HepG2 (cell line): ENCODE measurements around the gene RBM19. TPM values are rescaled to one million over a fixed set of nuclear protein-coding genes. Genes with fewer than 3 reads are reported as not detected.

Experiments
- ATAC-seq: fragments of 200-7000 bp; cut with Tn5 transposase; 3 replicates; pipeline ENCODE4 v1.9.1; 2020; ENCODE audit warnings: mild to moderate bottlenecking, moderate library complexity
- BruUV-seq: library from RNA; stranded (reverse); fragments of 400-500 nt; replicated peaks from 2 replicates; lab custom pipeline; 2021; lab: Mats Ljungman, UMichigan
- CTCF ChIA-PET: fragments of 300-600 bp; formaldehyde crosslinking; extraction: SDS; loops from one replicate; lab custom pipeline; 2021; ENCODE audit warnings: low total read pairs, inconsistent platforms, low intra/inter-chr PET ratio; lab: Yijun Ruan, JAX
- POLR2A ChIA-PET: fragments of 350-600 bp; sonication (Branson Sonifier 250); formaldehyde crosslinking; loops from one replicate; lab custom pipeline; 2020; ENCODE audit warnings: antibody characterized with exemption, inconsistent platforms; lab: Yijun Ruan, JAX
- DNase-seq: peaks from one replicate; pipeline ENCODE4 v3.0.0-alpha.2; 2015; ENCODE audit warnings: low spot score
- FAIRE-seq: peaks from 3 replicates; lab custom pipeline; 2011; peaks lifted over from hg19 to GRCh38; lab: Jason Lieb, UNC
- H2AFZ ChIP-seq: one replicate; pipeline ENCODE4 v1.6.1; 2011; ENCODE audit warnings: low read length, inconsistent platforms
- H3K27ac ChIP-seq: fragments of 300-600 bp; 3 replicates; pipeline ENCODE4 v1.8.0; 2011; ENCODE audit warnings: mixed run types, mild to moderate bottlenecking, mixed read lengths, low read length, inconsistent platforms; ENCODE audit not compliant: insufficient read depth; ENCODE audit errors: extremely low read length
- H3K27me3 ChIP-seq, 2 experiments: fragments of 200-600 bp in 1 of 2; 2 replicates in 1 of 2; 3 replicates in 1 of 2; pipeline versions ENCODE4 v1.6.0 to v1.8.0; 2011; ENCODE audit warnings: low read length in 2 of 2, mild to moderate bottlenecking in 2 of 2, moderate library complexity in 2 of 2, inconsistent platforms in 1 of 2; ENCODE audit not compliant: insufficient read depth in 2 of 2, control insufficient read depth in 1 of 2
- H3K36me3 ChIP-seq, 2 experiments: fragments of 200-600 bp in 1 of 2; replicated peaks in 1 of 2; 2 replicates in 1 of 2; 3 replicates in 1 of 2; pipeline versions ENCODE4 v1.5.1 to v1.8.0; 2011; ENCODE audit warnings: low read length in 2 of 2, inconsistent platforms in 1 of 2; ENCODE audit not compliant: insufficient read depth in 2 of 2, control insufficient read depth in 1 of 2
- H3K4me1 ChIP-seq: 2 replicates; pipeline ENCODE4 v1.5.1; 2012; ENCODE audit warnings: low read length, inconsistent platforms; ENCODE audit not compliant: insufficient read depth
- H3K4me2 ChIP-seq: 2 replicates; pipeline ENCODE4 v1.6.0; 2011; ENCODE audit warnings: low read depth, low read length, inconsistent platforms
- H3K4me3 ChIP-seq, 3 experiments: fragments of 200-600 bp in 1 of 3; sonication (generic), shearing (Covaris generic) in 1 of 3; replicated peaks in 1 of 3; 2 replicates each; pipeline ENCODE4 v1.5.1; 2011 to 2016; ENCODE audit warnings: low read length in 3 of 3, inconsistent platforms in 2 of 3, low read depth in 2 of 3, mild to moderate bottlenecking in 2 of 3, control low read depth in 1 of 3, mixed read lengths in 1 of 3; ENCODE audit not compliant: insufficient read depth in 1 of 3
- H3K79me2 ChIP-seq: one replicate; pipeline ENCODE4 v1.6.1; 2011; ENCODE audit warnings: low read length, inconsistent platforms; ENCODE audit not compliant: insufficient read depth
- H3K9ac ChIP-seq: 2 replicates; pipeline ENCODE4 v1.6.0; 2011; ENCODE audit warnings: mild to moderate bottlenecking, low read depth, low read length, inconsistent platforms; ENCODE audit not compliant: insufficient read depth
- H3K9me3 ChIP-seq: 2 replicates; pipeline ENCODE4 v1.5.1; 2012; ENCODE audit warnings: mild to moderate bottlenecking, low read length
- H4K20me1 ChIP-seq: 2 replicates; pipeline ENCODE4 v1.6.0; 2011; ENCODE audit warnings: inconsistent platforms, mild to moderate bottlenecking, low read length, moderate library complexity; ENCODE audit not compliant: insufficient read depth
- MAF1 ChIP-seq: sonication (generic); formaldehyde crosslinking; IDR thresholded peaks from 2 replicates; pipeline ENCODE4 v1.5.0; 2020; ENCODE audit warnings: missing genetic modification reagents, borderline replicate concordance
- MBNL3 ChIP-seq: fragments of 250-450 bp; sonication (Bioruptor Pico); conservative IDR thresholded peaks from 2 replicates; pipeline ENCODE4 v1.8.0; 2022; ENCODE audit warnings: mild to moderate bottlenecking, inconsistent platforms
- RELA ChIP-seq: sonication (generic); formaldehyde crosslinking; IDR thresholded peaks from 2 replicates; pipeline ENCODE4 v1.4.0; 2020; ENCODE audit warnings: missing genetic modification reagents
- ZBTB42 ChIP-seq: sonication (generic); formaldehyde crosslinking; IDR thresholded peaks from 2 replicates; pipeline ENCODE4 v1.5.0; 2020; ENCODE audit warnings: mild to moderate bottlenecking, missing genetic modification reagents
- ZBTB8A ChIP-seq: sonication (generic); formaldehyde crosslinking; IDR thresholded peaks from 2 replicates; pipeline ENCODE4 v1.4.0; 2020; ENCODE audit warnings: mild to moderate bottlenecking, low read depth, missing genetic modification reagents, borderline replicate concordance
- ZMYM4 ChIP-seq: sonication (generic); formaldehyde crosslinking; IDR thresholded peaks from 2 replicates; pipeline ENCODE4 v1.8.1; 2023; ENCODE audit warnings: mild to moderate bottlenecking, missing genetic modification reagents
- ZNF230 ChIP-seq: sonication (generic); formaldehyde crosslinking; IDR thresholded peaks from 2 replicates; pipeline ENCODE4 v1.4.0; 2020; ENCODE audit warnings: mild to moderate bottlenecking, missing genetic modification reagents
- WGBS: methylation state at CpG from one replicate; pipeline ENCODE4 v1.1.6; 2017; ENCODE audit warnings: low lambda C conversion rate; 5-methylcytosine and 5-hydroxymethylcytosine counted together
- in situ Hi-C: cut with HindIII; loops from 2 replicates; pipeline ENCODE4 v1.10.0; 2017; ENCODE audit warnings: low pct_unique_long_range_greater_than_20kb; ENCODE audit not compliant: extremely low pct_ligation_motif_present
- intact Hi-C: fragments of 100-400 bp; cut with micrococcal nuclease; formaldehyde crosslinking; loops from one replicate; pipeline ENCODE4 v1.10.0; 2022; ENCODE audit not compliant: unreplicated experiment
- polyA plus RNA-seq, 8 experiments: library from polyadenylated mRNA; depleted of rRNA in 3 of 8; stranded (reverse) in 7 of 8; unstranded in 1 of 8; fragments of >200 nt; fragmentation: Illumina TruSeq in 4 of 8; extraction: Trizol in 4 of 8; gene quantifications; 2 replicates each; pipeline versions ENCODE4 v1.2.1 to v1.2.3, GENCODE V29; 2011 to 2016; ENCODE audit warnings: low read depth in 4 of 8, missing spikeins in 1 of 8, mixed read lengths in 1 of 8; ENCODE audit not compliant: insufficient read depth in 1 of 8
- total RNA-seq, 5 experiments: library from RNA; depleted of rRNA; stranded (reverse); fragments of >200 nt; fragmentation: Illumina TruSeq; extraction: Trizol; gene quantifications; 2 replicates each; pipeline ENCODE4 v1.2.3, GENCODE V29; 2016; ENCODE audit warnings: low read depth in 1 of 5
- TF ChIP-seq, protein P1 (sequence below): sonication (generic); formaldehyde crosslinking; IDR thresholded peaks from 2 replicates; pipeline ENCODE4 v1.5.0; 2020; ENCODE audit warnings: mild to moderate bottlenecking, missing genetic modification reagents, borderline replicate concordance
- TF ChIP-seq, protein P2 (sequence below): sonication (generic); formaldehyde crosslinking; IDR thresholded peaks from 2 replicates; pipeline ENCODE4 v1.5.1; 2020; ENCODE audit warnings: mild to moderate bottlenecking, missing genetic modification reagents, moderate library complexity
- TF ChIP-seq, protein P3 (sequence below): sonication (generic); formaldehyde crosslinking; IDR thresholded peaks from 2 replicates; pipeline ENCODE4 v1.5.0; 2020; ENCODE audit warnings: missing genetic modification reagents

RBM19 gene
- total and polyA plus RNA-seq, 2 of the 13 experiments (the other 11 are each of a cell fraction or from before 2014, with no cell fraction given) = 19.3 to 32.2 TPM

DNA sequence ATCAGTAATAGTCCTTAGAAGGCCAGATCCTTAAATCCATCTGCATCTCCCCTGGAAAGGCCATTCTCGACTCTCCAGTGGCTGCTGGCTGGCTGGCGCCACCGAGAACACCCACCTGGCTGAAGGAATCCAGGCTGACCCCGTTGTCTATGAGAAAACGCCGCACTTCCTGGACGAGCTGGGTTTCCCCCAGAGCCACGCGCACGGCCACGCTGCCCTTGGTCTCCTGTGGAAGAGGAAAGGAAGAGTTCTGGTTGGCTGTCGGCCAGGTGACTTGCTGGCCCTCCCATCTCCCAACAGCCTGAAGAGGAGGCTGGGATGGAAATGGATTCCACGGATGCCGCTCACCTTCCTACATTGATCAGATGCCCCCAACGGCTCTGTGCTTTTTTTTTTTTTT, 23.9 kb downstream of the RBM19 start:
- no peaks in the 10 kb centered on the region for H3K79me2 ChIP-seq
- no peaks in the 10 kb centered on the region for H4K20me1 ChIP-seq
- no TSS peak for BruUV-seq
- ATAC-seq = no peak
- H3K27me3 ChIP-seq = no peaks in the 10 kb centered on the region
- H3K27ac ChIP-seq = no peak overlapping the region
- intact Hi-C loops (no loop called here), in situ Hi-C loops (no loop called here)
- H3K9ac ChIP-seq = no peak overlapping the region
- H3K9me3 ChIP-seq = no peaks in the 10 kb centered on the region
- H3K4me1 ChIP-seq = no peaks in the 10 kb centered on the region
- H3K36me3 ChIP-seq = peaks cover 38 to 77% of the 10 kb centered on the region in 2 experiments
- no peak overlapping the region for H2AFZ ChIP-seq
- WGBS = 98% methylated on average over 8 of the region's 15 CpGs
- no peak overlapping the region for H3K4me2 ChIP-seq
- FAIRE-seq = no peak
- no peak overlapping the region for H3K4me3 ChIP-seq
- DNase-seq = no peak
- CTCF ChIA-PET = no interaction called here
- POLR2A ChIA-PET = no interaction called here
- TF ChIP-seq ZNF230 (CRISPR knock-in tag) = no peak
- no peak for TF ChIP-seq ZMYM4 (CRISPR knock-in tag)
- TF ChIP-seq MBNL3 (CRISPR knock-in tag) = no peak
- no peak for TF ChIP-seq RELA
- TF ChIP-seq, protein P1, sequence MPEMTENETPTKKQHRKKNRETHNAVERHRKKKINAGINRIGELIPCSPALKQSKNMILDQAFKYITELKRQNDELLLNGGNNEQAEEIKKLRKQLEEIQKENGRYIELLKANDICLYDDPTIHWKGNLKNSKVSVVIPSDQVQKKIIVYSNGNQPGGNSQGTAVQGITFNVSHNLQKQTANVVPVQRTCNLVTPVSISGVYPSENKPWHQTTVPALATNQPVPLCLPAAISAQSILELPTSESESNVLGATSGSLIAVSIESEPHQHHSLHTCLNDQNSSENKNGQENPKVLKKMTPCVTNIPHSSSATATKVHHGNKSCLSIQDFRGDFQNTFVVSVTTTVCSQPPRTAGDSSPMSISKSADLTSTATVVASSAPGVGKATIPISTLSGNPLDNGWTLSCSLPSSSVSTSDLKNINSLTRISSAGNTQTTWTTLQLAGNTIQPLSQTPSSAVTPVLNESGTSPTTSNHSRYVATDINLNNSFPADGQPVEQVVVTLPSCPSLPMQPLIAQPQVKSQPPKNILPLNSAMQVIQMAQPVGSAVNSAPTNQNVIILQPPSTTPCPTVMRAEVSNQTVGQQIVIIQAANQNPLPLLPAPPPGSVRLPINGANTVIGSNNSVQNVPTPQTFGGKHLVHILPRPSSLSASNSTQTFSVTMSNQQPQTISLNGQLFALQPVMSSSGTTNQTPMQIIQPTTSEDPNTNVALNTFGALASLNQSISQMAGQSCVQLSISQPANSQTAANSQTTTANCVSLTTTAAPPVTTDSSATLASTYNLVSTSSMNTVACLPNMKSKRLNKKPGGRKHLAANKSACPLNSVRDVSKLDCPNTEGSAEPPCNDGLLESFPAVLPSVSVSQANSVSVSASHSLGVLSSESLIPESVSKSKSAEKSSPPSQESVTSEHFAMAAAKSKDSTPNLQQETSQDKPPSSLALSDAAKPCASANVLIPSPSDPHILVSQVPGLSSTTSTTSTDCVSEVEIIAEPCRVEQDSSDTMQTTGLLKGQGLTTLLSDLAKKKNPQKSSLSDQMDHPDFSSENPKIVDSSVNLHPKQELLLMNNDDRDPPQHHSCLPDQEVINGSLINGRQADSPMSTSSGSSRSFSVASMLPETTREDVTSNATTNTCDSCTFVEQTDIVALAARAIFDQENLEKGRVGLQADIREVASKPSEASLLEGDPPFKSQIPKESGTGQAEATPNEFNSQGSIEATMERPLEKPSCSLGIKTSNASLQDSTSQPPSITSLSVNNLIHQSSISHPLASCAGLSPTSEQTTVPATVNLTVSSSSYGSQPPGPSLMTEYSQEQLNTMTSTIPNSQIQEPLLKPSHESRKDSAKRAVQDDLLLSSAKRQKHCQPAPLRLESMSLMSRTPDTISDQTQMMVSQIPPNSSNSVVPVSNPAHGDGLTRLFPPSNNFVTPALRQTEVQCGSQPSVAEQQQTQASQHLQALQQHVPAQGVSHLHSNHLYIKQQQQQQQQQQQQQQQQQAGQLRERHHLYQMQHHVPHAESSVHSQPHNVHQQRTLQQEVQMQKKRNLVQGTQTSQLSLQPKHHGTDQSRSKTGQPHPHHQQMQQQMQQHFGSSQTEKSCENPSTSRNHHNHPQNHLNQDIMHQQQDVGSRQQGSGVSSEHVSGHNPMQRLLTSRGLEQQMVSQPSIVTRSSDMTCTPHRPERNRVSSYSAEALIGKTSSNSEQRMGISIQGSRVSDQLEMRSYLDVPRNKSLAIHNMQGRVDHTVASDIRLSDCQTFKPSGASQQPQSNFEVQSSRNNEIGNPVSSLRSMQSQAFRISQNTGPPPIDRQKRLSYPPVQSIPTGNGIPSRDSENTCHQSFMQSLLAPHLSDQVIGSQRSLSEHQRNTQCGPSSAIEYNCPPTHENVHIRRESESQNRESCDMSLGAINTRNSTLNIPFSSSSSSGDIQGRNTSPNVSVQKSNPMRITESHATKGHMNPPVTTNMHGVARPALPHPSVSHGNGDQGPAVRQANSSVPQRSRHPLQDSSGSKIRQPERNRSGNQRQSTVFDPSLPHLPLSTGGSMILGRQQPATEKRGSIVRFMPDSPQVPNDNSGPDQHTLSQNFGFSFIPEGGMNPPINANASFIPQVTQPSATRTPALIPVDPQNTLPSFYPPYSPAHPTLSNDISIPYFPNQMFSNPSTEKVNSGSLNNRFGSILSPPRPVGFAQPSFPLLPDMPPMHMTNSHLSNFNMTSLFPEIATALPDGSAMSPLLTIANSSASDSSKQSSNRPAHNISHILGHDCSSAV = no peak
- no peak for TF ChIP-seq ZBTB42
- no peak for TF ChIP-seq ZBTB8A (CRISPR knock-in tag)
- TF ChIP-seq MAF1 (CRISPR knock-in tag) = no peak
- TF ChIP-seq, protein P2, sequence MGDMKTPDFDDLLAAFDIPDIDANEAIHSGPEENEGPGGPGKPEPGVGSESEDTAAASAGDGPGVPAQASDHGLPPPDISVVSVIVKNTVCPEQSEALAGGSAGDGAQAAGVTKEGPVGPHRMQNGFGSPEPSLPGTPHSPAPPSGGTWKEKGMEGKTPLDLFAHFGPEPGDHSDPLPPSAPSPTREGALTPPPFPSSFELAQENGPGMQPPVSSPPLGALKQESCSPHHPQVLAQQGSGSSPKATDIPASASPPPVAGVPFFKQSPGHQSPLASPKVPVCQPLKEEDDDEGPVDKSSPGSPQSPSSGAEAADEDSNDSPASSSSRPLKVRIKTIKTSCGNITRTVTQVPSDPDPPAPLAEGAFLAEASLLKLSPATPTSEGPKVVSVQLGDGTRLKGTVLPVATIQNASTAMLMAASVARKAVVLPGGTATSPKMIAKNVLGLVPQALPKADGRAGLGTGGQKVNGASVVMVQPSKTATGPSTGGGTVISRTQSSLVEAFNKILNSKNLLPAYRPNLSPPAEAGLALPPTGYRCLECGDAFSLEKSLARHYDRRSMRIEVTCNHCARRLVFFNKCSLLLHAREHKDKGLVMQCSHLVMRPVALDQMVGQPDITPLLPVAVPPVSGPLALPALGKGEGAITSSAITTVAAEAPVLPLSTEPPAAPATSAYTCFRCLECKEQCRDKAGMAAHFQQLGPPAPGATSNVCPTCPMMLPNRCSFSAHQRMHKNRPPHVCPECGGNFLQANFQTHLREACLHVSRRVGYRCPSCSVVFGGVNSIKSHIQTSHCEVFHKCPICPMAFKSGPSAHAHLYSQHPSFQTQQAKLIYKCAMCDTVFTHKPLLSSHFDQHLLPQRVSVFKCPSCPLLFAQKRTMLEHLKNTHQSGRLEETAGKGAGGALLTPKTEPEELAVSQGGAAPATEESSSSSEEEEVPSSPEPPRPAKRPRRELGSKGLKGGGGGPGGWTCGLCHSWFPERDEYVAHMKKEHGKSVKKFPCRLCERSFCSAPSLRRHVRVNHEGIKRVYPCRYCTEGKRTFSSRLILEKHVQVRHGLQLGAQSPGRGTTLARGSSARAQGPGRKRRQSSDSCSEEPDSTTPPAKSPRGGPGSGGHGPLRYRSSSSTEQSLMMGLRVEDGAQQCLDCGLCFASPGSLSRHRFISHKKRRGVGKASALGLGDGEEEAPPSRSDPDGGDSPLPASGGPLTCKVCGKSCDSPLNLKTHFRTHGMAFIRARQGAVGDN (CRISPR knock-in tag) = no peak
- TF ChIP-seq, protein P3, sequence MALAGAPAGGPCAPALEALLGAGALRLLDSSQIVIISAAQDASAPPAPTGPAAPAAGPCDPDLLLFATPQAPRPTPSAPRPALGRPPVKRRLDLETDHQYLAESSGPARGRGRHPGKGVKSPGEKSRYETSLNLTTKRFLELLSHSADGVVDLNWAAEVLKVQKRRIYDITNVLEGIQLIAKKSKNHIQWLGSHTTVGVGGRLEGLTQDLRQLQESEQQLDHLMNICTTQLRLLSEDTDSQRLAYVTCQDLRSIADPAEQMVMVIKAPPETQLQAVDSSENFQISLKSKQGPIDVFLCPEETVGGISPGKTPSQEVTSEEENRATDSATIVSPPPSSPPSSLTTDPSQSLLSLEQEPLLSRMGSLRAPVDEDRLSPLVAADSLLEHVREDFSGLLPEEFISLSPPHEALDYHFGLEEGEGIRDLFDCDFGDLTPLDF (CRISPR knock-in tag) = no peak
